Mononuclear cell (primary cell): ENCODE results near the gene PCED1A. TPM values are rescaled to one million over a fixed set of nuclear protein-coding genes. Genes with fewer than 3 reads are reported as not detected.

Experiments used
- H3K27me3 ChIP-seq: 2 replicates; pipeline ENCODE4 v1.6.0; 2011; ENCODE audit warnings: low read length, control low read depth; ENCODE audit not compliant: insufficient read depth
- H3K4me1 ChIP-seq: 2 replicates; pipeline ENCODE4 v1.5.1; 2011; ENCODE audit warnings: mild to moderate bottlenecking, low read length, control low read depth; ENCODE audit not compliant: insufficient read depth
- H3K4me3 ChIP-seq: 2 replicates; pipeline ENCODE4 v1.5.1; 2011; ENCODE audit warnings: mild to moderate bottlenecking, low read length, moderate library complexity
- H3K9me3 ChIP-seq: 2 replicates; pipeline ENCODE4 v1.5.1; 2011; ENCODE audit warnings: low read depth, mild to moderate bottlenecking, control low read depth, low read length
- total RNA-seq: library from RNA; depleted of rRNA; stranded (reverse); fragments of >200 nt; gene quantifications from one replicate; pipeline ENCODE4 v1.2.3, GENCODE V29; 2012

PCED1A gene
- total RNA-seq, 1 donor, result 30.0 TPM

- Histone ChIP-seq H3K9me3 (no peaks in the 10 kb centered on the region), H3K27me3 (no peaks in the 10 kb centered on the region), H3K4me3 (peak overlapping the region; percentile 83), H3K4me1 (peaks cover 63% of the 10 kb centered on the region)
Measured at GRCh38 chr20:2872459-2873009, 32.1 kb upstream of the PCED1A start.

GRCh38 chr20:2871661-2872458, 31.4 kb upstream of the PCED1A start:
- Histone ChIP-seq H3K9me3 (no peaks in the 10 kb centered on the region), H3K4me3 (peak overlapping the region; percentile 83), H3K27me3 (no peaks in the 10 kb centered on the region), H3K4me1 (peaks cover 69% of the 10 kb centered on the region)

GRCh38 chr20:2871111-2871465, 30.6 kb upstream of the PCED1A start:
- H3K4me1 ChIP-seq, result peaks cover 72% of the 10 kb centered on the region
- H3K27me3 ChIP-seq, result no peaks in the 10 kb centered on the region
- H3K4me3 ChIP-seq, result no peak overlapping the region
- no peaks in the 10 kb centered on the region for H3K9me3 ChIP-seq

- Histone ChIP-seq H3K27me3 (no peaks in the 10 kb centered on the region), H3K4me3 (no peak overlapping the region), H3K4me1 (peaks cover 68% of the 10 kb centered on the region), H3K9me3 (no peaks in the 10 kb centered on the region)
Measured at GRCh38 chr20:2869381-2869780, 28.9 kb upstream of the PCED1A start.

- Histone ChIP-seq H3K27me3 (no peaks in the 10 kb centered on the region), H3K9me3 (no peaks in the 10 kb centered on the region), H3K4me1 (peaks cover 53% of the 10 kb centered on the region), H3K4me3 (no peak overlapping the region)
Measured at GRCh38 chr20:2867081-2867864, 26.8 kb upstream of the PCED1A start.

GRCh38 chr20:2866236-2866635, 25.8 kb upstream of the PCED1A start:
- no peak overlapping the region for H3K4me3 ChIP-seq
- peaks cover 42% of the 10 kb centered on the region for H3K4me1 ChIP-seq
- H3K27me3 ChIP-seq, result no peaks in the 10 kb centered on the region
- no peaks in the 10 kb centered on the region for H3K9me3 ChIP-seq

GRCh38 chr20:2865630-2866029, 25.2 kb upstream of the PCED1A start:
- H3K27me3 ChIP-seq, result no peaks in the 10 kb centered on the region
- H3K4me3 ChIP-seq, result no peak overlapping the region
- H3K9me3 ChIP-seq, result no peaks in the 10 kb centered on the region
- peaks cover 36% of the 10 kb centered on the region for H3K4me1 ChIP-seq

GRCh38 chr20:2865101-2865500, 24.6 kb upstream of the PCED1A start:
- no peaks in the 10 kb centered on the region for H3K9me3 ChIP-seq
- peaks cover 31% of the 10 kb centered on the region for H3K4me1 ChIP-seq
- no peaks in the 10 kb centered on the region for H3K27me3 ChIP-seq
- H3K4me3 ChIP-seq, result no peak overlapping the region

- Histone ChIP-seq H3K9me3 (no peaks in the 10 kb centered on the region), H3K4me1 (peaks cover 31% of the 10 kb centered on the region), H3K4me3 (no peak overlapping the region), H3K27me3 (no peaks in the 10 kb centered on the region)
Measured at GRCh38 chr20:2864626-2865025, 24.2 kb upstream of the PCED1A start.

GRCh38 chr20:2859330-2860121, 19.1 kb upstream of the PCED1A start:
- no peak overlapping the region for H3K4me3 ChIP-seq
- peaks cover under 1% of the 10 kb centered on the region for H3K4me1 ChIP-seq
- H3K27me3 ChIP-seq, result no peaks in the 10 kb centered on the region
- H3K9me3 ChIP-seq, result no peaks in the 10 kb centered on the region

GRCh38 chr20:2858591-2858990, 18.1 kb upstream of the PCED1A start:
- Histone ChIP-seq H3K4me3 (no peak overlapping the region), H3K9me3 (no peaks in the 10 kb centered on the region), H3K27me3 (no peaks in the 10 kb centered on the region), H3K4me1 (no peaks in the 10 kb centered on the region)

- H3K4me3 ChIP-seq, result no peak overlapping the region
Measured at GRCh38 chr20:2851086-2851485, 10.6 kb upstream of the PCED1A start.

GRCh38 chr20:2849529-2849928, 9.1 kb upstream of the PCED1A start:
- Histone ChIP-seq H3K27me3 (no peaks in the 10 kb centered on the region), H3K4me1 (peaks cover 6% of the 10 kb centered on the region), H3K4me3 (no peak overlapping the region), H3K9me3 (no peaks in the 10 kb centered on the region)

More at GRCh38 chr20:2851086-2851485, 10.6 kb upstream of the PCED1A start:
- Histone ChIP-seq H3K4me1 (peaks cover 6% of the 10 kb centered on the region), H3K9me3 (no peaks in the 10 kb centered on the region), H3K27me3 (no peaks in the 10 kb centered on the region)

- Histone ChIP-seq H3K27me3 (no peaks in the 10 kb centered on the region), H3K9me3 (no peaks in the 10 kb centered on the region), H3K4me3 (no peak overlapping the region), H3K4me1 (peaks cover 6% of the 10 kb centered on the region)
Measured at GRCh38 chr20:2847802-2848201, 7.3 kb upstream of the PCED1A start.

- Histone ChIP-seq H3K4me1 (peaks cover 3% of the 10 kb centered on the region), H3K9me3 (no peaks in the 10 kb centered on the region), H3K27me3 (no peaks in the 10 kb centered on the region), H3K4me3 (no peak overlapping the region)
Measured at GRCh38 chr20:2846698-2847097, 6.2 kb upstream of the PCED1A start.
